GM19099 (cell line): Measurements from ENCODE around the gene ADAM30.

Experiments
- POLR2A ChIP-seq: IDR thresholded peaks from 3 replicates; pipeline ENCODE4 v1.6.1; 2011; ENCODE audit warnings: low read depth; ENCODE audit not compliant: insufficient read length; ENCODE audit errors: extremely low read depth

ADAM30 gene

DNA sequence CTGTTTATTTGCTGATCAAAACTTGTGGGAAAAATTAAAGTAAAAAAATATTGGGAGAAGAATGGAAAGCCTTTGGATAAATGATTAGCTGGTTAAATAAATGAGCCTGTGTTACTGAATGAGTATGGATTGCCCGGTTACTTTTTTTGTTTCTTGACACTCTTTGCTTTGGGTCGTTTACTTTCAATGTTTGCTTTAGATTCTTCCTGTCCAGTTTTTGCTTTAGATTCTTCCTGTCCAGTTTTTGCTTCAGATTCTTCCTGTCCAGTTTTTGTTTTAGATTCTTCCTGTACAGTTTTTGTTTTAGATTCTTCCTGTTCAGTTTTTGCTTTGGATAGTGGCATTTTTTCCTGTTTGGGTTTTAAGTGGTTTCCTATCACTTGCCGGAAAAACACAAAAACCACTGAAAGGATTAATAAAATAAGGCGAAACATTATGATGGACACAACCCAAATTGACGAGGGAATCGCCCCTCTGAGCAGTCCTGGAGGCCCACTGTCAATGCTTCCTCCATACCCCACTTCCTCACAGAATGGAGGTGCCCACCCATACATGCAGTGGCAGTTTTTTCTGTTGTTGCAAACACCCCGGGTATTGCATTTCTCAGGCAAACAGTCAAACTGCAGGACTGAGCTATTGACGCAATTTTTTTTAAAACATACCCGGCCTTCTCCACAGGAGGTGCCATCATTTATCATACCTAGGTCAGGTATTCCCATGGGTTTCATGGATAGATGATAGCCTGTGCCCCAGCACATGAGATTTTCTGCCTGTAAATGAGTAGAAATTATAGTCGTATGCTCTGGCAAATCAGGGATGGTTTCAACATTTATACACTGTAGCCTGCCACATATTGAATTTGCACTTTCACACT lies 2.3 kb downstream of the ADAM30 start:
- TF ChIP-seq POLR2A = no peak

DNA sequence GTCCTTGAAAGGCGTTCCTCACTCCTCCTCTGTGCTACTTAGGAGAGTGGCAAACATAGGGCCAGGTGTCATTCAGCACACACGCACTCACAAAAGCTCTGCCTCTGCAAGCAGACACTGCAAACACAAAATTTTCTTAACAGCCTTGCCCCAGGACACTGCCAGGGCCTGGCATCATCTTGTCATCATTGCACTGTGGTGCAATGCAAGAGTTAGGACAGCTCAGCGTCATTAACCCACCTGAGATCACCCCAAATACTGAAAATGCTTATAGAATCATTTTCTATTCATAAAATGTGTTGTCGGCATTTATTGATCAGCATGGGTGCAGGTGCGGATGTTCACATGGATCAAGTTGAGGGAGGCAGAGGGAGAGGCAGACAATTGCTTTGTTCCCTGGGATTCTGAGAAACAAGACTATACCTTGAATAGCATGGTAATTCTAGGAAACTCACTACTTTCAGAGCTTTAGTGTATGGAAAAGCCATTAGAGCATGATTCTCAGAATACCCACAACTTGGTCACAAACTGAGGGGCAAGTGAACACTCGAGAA lies 3.0 kb downstream of the ADAM30 start:
- TF ChIP-seq POLR2A = no peak

DNA sequence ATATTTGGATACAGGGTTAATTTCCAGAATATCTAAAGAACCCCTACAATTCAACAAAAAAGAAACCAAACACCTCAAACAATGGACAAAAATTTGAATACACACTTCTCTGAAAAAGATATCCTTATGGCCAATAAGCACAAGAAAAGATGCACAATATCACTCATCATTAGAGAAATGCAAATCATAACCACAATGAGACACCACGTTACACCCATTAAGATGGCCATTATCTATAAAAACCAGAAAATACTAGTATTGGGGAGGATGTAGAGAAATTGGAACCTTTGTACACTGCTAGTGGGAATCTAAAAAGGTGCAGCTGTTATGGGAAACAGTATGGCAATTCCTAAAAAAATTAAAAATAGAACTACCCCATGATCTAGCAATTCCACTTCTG lies 4.9 kb downstream of the ADAM30 start:
- no peak for TF ChIP-seq POLR2A

DNA sequence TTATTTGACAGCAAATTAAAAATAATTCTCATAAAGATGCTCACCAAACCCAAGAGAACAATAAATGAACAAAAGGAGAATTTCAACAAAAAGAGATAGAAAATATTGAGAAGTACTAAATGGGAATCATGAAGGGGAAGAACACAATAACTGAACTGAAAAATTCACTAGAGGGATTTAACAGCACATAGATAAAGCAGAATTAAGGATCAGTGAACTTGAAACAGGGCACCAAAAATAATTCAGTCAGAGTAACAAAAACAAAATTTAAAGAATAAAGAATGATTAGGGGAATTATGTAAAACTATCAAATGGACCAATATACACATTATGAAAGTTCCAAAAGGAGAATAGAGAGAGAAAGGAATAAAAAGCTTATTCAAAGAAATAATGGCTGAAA lies 7.8 kb downstream of the ADAM30 start:
- no peak for TF ChIP-seq POLR2A

DNA sequence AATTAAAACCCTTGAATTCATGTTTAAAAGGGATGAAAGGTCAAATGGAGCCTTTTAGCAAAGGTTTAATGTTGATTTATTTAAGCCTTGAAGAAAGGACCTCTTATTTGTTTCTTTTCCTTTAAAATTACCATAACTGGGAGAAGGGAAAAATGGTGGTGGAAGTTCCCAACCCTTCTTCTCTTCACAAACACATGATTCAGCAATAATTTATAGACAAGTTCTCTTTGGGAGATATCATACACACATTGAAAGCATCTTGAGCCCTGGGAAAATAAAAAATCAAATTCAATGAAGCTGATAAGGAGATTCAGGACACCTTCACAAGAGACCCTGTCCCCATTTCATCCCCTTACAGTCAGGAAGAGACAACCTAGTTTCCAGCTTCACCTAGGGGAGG lies 8.9 kb downstream of the ADAM30 start:
- TF ChIP-seq POLR2A = no peak

DNA sequence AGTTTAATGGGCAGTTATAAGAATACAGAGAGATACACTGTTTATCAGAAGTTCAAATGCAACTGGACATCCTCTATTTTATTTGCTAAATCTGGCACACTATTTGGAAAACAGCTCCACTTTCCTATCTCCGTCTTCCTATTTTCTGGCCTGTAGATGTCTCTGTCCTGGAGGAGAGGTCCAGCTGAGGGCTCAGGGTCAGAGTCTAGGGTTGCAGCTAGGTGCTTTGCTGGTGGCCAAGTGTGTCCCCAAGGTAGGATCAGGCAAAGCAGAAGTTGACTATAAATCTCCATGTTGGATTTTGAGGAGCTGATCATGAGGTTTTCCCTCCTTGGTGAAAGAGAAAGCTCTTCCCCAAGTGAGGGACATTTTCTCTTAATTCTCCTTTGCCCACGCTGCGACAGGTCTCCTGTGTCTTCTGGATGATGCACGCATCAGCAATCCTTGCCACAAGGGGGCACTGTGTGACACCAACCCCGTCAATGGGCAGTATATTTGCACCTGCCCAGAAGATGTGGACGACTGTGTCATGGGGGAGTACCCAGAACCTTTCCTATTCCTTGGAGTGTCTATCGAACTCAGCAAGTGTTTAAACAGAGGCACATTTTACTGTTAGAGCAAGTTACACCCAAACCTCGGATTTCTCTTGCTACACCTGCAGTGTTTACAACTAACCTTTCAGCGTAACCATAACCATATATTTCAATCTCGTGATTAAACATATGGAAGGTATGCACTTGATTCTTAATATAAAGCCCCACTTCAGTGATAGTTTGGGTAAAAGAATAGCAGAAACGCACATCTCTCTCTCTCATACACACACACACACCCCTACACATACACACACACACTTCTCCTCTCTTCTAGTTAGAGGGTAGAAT lies 10.2 kb downstream of the ADAM30 start:
- no peak for TF ChIP-seq POLR2A

DNA sequence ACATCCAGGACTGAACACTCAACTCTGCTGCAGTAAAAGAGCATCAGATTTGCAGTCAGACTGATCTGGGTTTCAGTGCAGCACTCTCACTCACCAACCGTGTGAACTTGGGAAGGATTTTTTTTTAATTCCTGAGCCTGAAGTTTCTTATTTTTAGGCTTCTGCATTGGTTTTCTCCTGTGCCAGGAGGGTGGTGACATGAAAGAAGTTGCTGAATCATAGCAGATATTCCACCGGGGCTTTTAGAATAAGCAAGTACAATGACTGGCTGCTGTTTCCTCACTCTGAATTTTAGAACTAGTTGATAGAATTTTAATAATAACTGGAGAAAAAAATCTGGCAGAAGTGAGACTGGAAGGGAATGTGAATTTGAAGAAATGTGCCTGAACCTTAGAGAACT lies 11.6 kb downstream of the ADAM30 start:
- no peak for TF ChIP-seq POLR2A

DNA sequence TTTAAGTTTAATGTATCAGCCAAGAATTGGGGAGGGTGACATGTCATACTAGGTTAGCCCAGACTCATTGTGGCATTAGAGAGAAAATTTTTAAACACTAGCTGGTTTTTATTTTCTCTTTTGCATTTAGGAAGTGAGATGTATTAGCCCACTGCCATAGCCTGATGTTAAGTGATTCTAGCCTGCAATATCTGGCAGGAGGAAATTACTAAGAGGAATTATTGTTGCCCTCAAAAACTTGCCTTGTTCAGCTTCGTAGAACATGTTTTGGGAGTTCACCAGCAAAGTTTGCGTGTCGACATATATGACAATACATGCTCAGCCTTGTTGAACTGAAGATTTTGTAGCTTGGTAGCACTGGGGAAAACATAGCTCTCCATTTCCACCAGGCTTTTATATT lies 12.5 kb downstream of the ADAM30 start:
- TF ChIP-seq POLR2A = no peak

DNA sequence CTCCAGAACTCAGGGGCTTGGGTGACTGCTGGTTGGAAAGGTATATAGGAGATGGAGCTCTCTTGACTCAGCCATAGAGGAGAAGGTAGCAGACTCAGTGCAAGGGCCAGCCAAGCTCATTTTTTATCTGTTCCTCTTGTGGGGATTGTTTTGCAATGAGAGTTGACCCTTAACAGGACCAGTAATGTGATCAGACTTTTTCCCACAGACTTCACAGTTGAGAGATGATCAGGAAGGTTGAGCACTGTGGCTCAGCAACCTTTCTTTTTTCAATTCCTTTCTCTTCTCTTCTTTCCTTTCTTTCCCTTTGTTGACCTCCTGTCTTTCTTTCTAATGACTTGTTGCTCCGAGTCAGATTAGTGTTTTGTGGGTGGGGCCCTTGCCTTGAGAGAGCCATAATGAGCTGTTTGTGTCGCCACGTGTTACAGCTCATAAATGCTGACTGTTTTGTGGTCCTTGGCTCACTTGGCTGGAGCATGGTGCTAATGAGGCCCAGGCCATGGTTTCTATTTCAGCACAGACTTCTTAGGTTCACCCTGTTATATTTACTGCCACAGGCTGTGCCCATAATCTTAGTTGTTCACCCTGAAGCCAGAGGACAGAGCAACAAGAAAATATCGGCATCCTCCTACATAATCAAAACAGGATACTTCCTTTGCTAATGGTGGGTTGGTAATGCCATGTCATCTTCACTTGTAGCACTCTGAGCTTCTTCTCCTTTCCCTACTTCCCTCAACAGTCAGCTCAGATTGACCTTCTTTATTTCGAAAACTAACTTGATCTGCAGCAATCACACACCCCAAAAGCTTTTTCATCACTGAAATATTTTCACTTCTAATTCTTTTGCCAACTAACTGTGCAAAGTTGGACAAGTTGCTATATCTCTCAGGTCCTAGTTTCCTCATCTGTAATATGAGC lies 13.9 kb downstream of the ADAM30 start:
- no peak for TF ChIP-seq POLR2A

DNA sequence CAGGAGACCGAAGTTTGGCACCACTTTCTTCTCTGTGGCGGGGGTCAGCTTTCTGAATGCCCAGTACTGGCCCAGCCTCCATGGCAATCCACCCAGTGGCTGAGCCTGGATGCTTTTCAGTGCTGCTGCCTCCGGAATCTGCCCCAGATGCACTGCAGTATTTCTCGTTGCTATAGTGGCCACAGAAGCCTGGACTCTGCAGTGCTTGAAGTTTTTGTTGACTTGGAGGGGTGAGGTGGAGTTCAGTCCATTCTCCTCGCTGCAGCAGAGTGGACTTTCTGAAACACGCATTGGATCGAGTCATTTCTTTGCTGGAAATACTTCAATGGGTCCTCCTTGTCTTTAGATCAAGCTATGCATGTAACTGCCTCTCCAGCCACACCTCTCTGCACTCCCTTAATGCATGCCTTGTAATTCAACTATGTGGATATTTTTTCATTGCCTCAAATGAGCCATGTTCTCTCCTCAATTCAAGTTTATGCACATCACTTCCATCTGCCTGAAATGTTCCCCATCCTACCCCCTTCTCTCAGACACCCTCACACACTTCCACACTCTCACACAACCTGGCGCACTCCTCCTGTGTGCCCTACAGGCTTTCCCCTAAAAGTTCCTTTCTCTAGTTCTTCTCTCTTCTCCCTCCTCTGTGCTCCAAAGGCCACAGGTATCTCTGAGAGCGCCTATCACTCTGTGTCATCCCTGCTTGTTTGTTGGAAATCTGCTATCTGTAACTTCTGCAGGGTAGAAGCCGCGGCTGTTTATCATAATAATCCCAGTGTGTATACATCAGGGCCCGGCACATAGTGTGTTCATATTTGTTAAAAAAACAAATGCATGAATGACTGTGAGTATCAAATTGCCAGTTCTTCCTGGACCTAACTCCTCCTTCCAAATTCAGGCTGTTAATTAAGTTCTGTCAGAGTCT lies 16.5 kb downstream of the ADAM30 start:
- no peak for TF ChIP-seq POLR2A

DNA sequence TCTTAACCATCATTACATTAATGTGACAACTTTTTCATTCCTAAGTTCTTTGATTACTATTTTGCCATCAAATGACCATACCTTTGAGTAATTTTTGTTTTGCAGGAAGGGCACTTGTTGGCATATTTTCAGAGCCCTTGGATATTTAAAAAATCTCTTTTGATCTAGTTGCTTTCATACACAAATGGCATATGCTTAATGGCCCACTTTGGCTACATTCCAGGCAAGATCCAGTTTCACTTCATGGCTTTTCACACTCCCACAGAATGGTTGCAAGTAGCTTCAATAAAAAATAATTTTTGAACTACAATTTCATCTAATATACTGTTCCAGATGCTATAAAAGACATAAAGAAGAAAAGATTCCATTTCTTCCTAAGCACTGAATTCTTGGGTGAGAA lies 18.1 kb downstream of the ADAM30 start:
- no peak for TF ChIP-seq POLR2A

DNA sequence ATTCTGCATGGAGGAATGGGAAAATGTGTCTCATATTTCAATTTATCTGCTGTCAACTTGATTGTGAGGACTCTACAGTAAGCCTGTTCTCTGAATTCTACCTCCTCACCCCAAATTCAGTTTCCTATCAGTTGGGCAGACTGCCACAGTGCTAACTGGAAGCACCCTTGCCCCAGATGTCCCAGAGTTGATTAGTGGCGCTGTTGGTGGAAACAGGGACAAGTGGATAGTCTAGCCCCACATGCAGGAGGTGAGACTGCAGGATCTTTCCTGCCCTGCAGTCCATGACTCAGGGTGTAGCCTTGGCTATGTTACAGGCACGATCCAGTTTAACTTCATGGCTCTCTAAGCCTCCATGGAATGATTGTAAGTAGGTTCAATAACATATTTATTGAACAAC lies 22.1 kb downstream of the ADAM30 start:
- no peak for TF ChIP-seq POLR2A

DNA sequence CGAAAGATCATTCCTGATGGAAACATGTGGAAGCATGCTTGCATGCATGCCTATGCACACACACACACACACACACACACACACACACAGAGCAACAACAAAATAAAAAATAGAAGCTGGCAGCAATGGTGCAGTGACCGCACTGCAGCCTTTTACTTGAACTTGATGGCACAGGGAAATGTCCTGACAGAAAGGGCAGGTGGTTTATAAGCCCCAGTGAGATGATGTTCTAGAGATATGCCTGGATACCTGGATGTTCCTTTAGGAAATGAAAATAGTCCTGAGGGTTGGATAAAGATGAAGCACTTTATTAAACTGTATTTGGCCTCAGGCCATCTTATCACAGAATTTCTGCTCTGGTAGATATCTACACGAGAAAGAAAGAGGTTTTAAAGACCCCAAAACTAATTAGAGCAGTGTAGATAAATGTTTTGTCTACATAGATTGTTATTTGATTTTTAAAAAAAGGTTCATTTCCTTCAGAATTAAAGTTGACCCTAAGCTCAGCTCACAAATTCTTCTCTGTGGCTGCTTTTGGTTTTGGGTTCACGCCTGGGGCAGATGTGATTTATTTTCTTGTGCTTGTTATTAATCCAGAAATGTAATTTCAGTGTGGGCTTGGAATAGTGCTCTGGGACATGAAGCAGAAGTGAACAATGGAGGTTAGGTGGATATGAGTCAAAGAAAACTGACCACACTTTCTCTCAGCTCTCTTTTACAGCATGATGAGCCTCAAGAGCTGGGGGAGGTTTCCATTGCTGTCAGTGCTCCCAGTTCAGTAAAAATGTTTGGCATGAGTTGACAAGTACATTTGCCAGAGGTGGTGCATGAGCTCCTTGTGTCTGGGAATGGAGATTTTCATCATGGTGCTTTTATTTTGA lies 22.9 kb downstream of the ADAM30 start:
- TF ChIP-seq POLR2A = no peak

DNA sequence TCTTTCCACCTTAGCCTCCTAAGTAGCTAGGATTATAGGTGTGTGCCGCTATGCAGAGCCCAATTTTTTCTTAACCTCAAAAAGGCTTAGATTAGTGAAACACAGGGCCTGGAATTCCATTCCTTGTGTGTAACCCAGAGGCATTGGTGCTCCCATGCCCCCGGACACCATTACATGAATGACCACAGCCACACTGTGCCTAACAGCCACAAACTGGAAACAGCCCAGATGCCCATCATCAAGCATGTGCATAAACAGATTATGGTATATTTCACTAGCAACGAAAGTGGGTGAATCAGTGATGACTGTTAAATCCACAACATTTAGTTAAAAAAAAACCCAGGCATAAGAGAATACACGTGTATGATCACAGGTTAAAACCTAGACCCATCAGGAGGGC lies 24.4 kb downstream of the ADAM30 start:
- TF ChIP-seq POLR2A = no peak
